IPS-20b (cell line): Measurements from ENCODE around the gene SF3A2.
A peak's percentile ranks its signal among the peaks of the same experiment; 100 is the strongest.
"Not testable (repeated sequence)": the region's sequence is repeated elsewhere in the genome, so short reads cannot be mapped to it uniquely, and the experiment has no call there.

ENCODE experiments used
- H3K27ac ChIP-seq: one replicate; pipeline ENCODE4 v1.5.1; 2013; ENCODE audit warnings: low read length
- H3K27me3 ChIP-seq: 2 replicates; pipeline ENCODE4 v1.6.1; 2013; ENCODE audit warnings: mild to moderate bottlenecking, low read length, inconsistent platforms; ENCODE audit not compliant: insufficient read depth
- H3K36me3 ChIP-seq: 2 replicates; pipeline ENCODE4 v1.6.1; 2013; ENCODE audit warnings: low read depth, mild to moderate bottlenecking, inconsistent platforms, low read length, moderate library complexity; ENCODE audit not compliant: insufficient read depth
- H3K4me1 ChIP-seq: 2 replicates; pipeline ENCODE4 v1.6.1; 2013; ENCODE audit warnings: mild to moderate bottlenecking, control low read depth, inconsistent platforms, low read length, moderate library complexity; ENCODE audit not compliant: insufficient read depth
- H3K4me3 ChIP-seq: 2 replicates; pipeline ENCODE4 v1.5.1; 2013; ENCODE audit warnings: mild to moderate bottlenecking, low read length, inconsistent platforms
- H3K9ac ChIP-seq: 2 replicates; pipeline ENCODE4 v1.6.1; 2013; ENCODE audit warnings: low read depth, mild to moderate bottlenecking, inconsistent platforms, low read length, moderate library complexity
- H3K9me3 ChIP-seq: 2 replicates; pipeline ENCODE4 v1.6.1; 2013; ENCODE audit warnings: mild to moderate bottlenecking, low read depth, low read length, inconsistent platforms; ENCODE audit not compliant: insufficient read depth

Gene SF3A2

GRCh38 chr19:2280633-2281264 is 44.1 kb downstream of the SF3A2 start:
- no peak overlapping the region for H3K9ac ChIP-seq
- H3K36me3 ChIP-seq: no peaks in the 10 kb centered on the region
- no peak overlapping the region for H3K27ac ChIP-seq
- peaks cover 28% of the 10 kb centered on the region for H3K27me3 ChIP-seq
- H3K4me1 ChIP-seq: no peaks in the 10 kb centered on the region; the same call in 1 of the 2 replicates
- H3K4me3 ChIP-seq: no peak overlapping the region
- H3K9me3 ChIP-seq: no peaks in the 10 kb centered on the region

DNA sequence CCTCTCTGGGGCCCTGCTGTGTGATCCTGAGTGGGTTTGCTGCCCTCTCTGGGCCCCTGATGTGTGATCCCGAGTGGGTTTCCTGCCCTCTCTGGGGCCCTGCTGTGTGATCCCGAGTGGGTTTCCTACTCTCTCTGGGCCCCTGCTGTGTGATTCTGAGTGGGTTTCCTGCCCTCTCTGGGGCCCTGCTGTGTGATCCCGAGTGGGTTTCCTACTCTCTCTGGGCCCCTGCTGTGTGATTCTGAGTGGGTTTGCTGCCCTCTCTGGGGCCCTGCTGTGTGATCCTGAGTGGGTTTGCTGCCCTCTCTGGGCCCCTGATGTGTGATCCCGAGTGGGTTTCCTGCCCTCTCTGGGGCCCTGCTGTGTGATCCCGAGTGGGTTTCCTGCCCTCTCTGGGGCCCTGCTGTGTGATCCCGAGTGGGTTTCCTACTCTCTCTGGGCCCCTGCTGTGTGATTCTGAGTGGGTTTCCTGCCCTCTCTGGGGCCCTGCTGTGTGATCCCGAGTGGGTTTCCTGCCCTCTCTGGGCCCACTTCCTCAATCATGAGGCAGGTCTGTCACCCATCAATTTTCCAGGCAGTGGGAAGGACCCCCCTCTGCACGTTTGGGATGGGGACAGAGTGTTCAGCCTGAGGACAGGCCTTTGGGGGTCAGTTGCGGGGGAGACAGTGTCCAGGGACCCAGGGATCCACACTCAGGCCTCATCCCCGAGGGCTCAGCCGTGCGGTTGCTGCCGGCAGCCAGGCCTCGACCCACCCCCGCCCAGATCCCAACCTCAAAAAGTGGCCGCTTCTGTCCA is 44.8 kb downstream of the SF3A2 start:
- H3K9me3 ChIP-seq, H3K4me1 ChIP-seq, H3K27ac ChIP-seq, H3K9ac ChIP-seq, H3K36me3 ChIP-seq: not testable (repeated sequence)
- Histone ChIP-seq H3K27me3 (peaks cover 35% of the 10 kb centered on the region), H3K4me3 (peak overlapping the region; percentile 54; the same call in 1 of the 2 replicates)

GRCh38 chr19:2282062-2282861 is 45.6 kb downstream of the SF3A2 start, which contains the start of gene PEAK3:
TSS of gene PEAK3 (minus strand) at chr19:2282175. CDS start at chr19:2280931, 1,244 bp downstream.
- peaks cover 43% of the 10 kb centered on the region for H3K27me3 ChIP-seq
- no peaks in the 10 kb centered on the region for H3K36me3 ChIP-seq
- peak within 1 kb of the TSS; percentile 54; the same call in 1 of the 2 replicates for H3K4me3 ChIP-seq
- no peak within 1 kb of the TSS for H3K9ac ChIP-seq
- H3K27ac ChIP-seq: no peak within 1 kb of the TSS
- no peaks in the 10 kb centered on the region; the same call in 1 of the 2 replicates for H3K4me1 ChIP-seq
- no peaks in the 10 kb centered on the region for H3K9me3 ChIP-seq

- H3K9ac ChIP-seq: no peak overlapping the region
- H3K4me1 ChIP-seq: no peaks in the 10 kb centered on the region; the same call in 1 of the 2 replicates
- H3K27me3 ChIP-seq: peaks cover 49% of the 10 kb centered on the region
- no peaks in the 10 kb centered on the region for H3K9me3 ChIP-seq
- H3K27ac ChIP-seq: no peak overlapping the region
- peak overlapping the region; percentile 54; the same call in 1 of the 2 replicates for H3K4me3 ChIP-seq
- H3K36me3 ChIP-seq: no peaks in the 10 kb centered on the region
Observed at GRCh38 chr19:2282862-2283237, 46.2 kb downstream of the SF3A2 start.

- H3K36me3 ChIP-seq: no peaks in the 10 kb centered on the region
- H3K27ac ChIP-seq: no peak overlapping the region
- no peak overlapping the region for H3K9ac ChIP-seq
- no peaks in the 10 kb centered on the region; the same call in 1 of the 2 replicates for H3K4me1 ChIP-seq
- H3K4me3 ChIP-seq: no peak overlapping the region
- H3K9me3 ChIP-seq: no peaks in the 10 kb centered on the region
- peaks cover 60% of the 10 kb centered on the region for H3K27me3 ChIP-seq
Observed at GRCh38 chr19:2283835-2284507, 47.3 kb downstream of the SF3A2 start.

GRCh38 chr19:2286402-2287140 is 49.9 kb downstream of the SF3A2 start:
- Histone ChIP-seq H3K27ac (no peak overlapping the region), H3K27me3 (peaks cover 85% of the 10 kb centered on the region), H3K4me1 (no peaks in the 10 kb centered on the region; the same call in 1 of the 2 replicates), H3K4me3 (no peak overlapping the region), H3K36me3 (no peaks in the 10 kb centered on the region), H3K9ac (no peak overlapping the region), H3K9me3 (no peaks in the 10 kb centered on the region; the same call in 1 of the 2 replicates)

DNA sequence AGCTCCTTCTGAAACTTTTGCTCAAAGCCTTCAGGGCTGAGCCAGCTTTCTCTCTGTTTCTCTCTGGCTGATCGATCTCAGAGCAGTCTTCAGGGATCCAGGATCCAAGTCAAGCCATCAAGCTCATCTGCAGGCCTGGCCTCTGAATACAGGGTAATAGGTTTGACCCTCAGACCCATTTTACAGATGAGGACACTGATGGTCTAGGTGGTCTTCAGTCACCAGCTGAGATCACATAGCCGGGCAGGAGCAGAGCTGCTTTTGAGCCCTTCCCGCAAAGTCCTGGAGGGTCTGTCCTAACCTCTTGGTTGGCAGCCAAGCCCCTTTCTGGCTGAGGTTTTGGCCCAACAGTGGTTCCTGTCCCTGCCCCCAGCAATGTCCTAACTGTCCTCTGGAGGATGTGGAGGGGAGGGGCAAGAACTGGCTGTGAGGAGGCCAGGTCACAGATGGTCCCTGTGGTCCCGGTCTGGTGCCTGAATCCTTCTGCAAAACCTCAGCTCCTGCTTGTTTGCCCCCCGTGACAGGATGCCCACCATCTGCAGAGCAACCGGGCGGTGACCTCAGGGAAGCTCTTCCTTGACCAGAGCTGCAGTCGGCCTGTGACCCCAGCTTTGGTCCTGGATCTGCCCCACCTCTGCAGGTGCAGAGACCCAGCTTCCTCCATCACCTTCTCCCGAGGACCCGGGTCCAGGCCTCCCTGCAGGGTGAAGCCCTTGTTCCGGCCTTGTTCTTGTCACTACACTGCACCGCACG is 51.1 kb downstream of the SF3A2 start:
- H3K4me3 ChIP-seq: no peak overlapping the region
- H3K9me3 ChIP-seq: no peaks in the 10 kb centered on the region; the same call in 1 of the 2 replicates
- H3K27me3 ChIP-seq: peaks cover 85% of the 10 kb centered on the region
- no peaks in the 10 kb centered on the region; the same call in 1 of the 2 replicates for H3K4me1 ChIP-seq
- H3K36me3 ChIP-seq: no peaks in the 10 kb centered on the region
- H3K9ac ChIP-seq: no peak overlapping the region
- no peak overlapping the region for H3K27ac ChIP-seq

DNA sequence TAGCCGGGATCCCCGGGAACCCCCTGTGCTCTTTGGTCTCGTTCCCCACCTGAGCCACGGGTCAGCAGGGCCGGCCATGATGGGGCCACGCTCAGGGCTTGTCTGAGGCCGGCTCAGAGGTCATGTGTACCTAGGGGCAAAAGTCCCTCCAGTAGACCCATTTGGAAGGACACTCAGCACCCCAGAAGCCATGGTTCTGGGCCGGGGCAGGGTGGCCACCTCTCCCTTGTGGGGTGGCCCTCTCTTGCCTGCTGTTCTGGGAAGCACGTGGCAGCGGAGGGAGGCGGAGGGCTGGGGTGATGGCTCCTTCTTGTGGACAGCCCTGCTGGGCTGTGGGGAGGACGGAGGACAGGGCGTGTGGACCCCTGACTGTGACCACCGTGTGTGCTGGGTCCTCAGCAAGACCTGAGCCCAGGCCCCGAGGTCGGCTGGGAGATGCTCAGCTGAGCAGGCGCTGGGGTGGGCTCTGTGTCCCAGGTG is 51.8 kb downstream of the SF3A2 start:
- H3K36me3 ChIP-seq: no peaks in the 10 kb centered on the region
- no peak overlapping the region for H3K9ac ChIP-seq
- no peaks in the 10 kb centered on the region; the same call in 1 of the 2 replicates for H3K9me3 ChIP-seq
- peaks cover 85% of the 10 kb centered on the region for H3K27me3 ChIP-seq
- no peaks in the 10 kb centered on the region; the same call in 1 of the 2 replicates for H3K4me1 ChIP-seq
- no peak overlapping the region for H3K4me3 ChIP-seq
- H3K27ac ChIP-seq: no peak overlapping the region

GRCh38 chr19:2288818-2289713 is 52.4 kb downstream of the SF3A2 start:
- Histone ChIP-seq H3K4me3 (no peak overlapping the region), H3K9me3 (no peaks in the 10 kb centered on the region; the same call in 1 of the 2 replicates), H3K4me1 (no peaks in the 10 kb centered on the region; the same call in 1 of the 2 replicates), H3K9ac (no peak overlapping the region), H3K27me3 (peaks cover 91% of the 10 kb centered on the region), H3K36me3 (no peaks in the 10 kb centered on the region), H3K27ac (no peak overlapping the region)
